Ureter (tissue), 1 donor: ENCODE results near the gene KSR1. TPM values are rescaled to one million over a fixed set of nuclear protein-coding genes. Genes with fewer than 3 reads are reported as not detected.
"Not testable (repeated sequence)": the region's sequence is repeated elsewhere in the genome, so short reads cannot be mapped to it uniquely, and the experiment has no call there.

Experiments used
- DNase-seq: peaks from one replicate; pipeline ENCODE4 v3.0.0-alpha.2; 2020; ENCODE audit warnings: low spot score
- total RNA-seq: library from RNA; stranded (reverse); gene quantifications from one replicate; pipeline ENCODE4 v1.2.4, GENCODE V29; 2023
- donor health status: DM: yes; HTN: yes; CAD: no.

Gene KSR1
- total RNA-seq, 1 donor from 2014 or later, result 61.9 TPM

GRCh38 chr17:27609611-27610303, 153.5 kb downstream of the KSR1 start:
- DNase-seq, result no peak

GRCh38 chr17:27610304-27610677, 154.0 kb downstream of the KSR1 start:
- DNase-seq, result no peak

- DNase-seq, result no peak
Observed at GRCh38 chr17:27612160-27612770, 156.0 kb downstream of the KSR1 start.

GRCh38 chr17:27613433-27613832, 157.2 kb downstream of the KSR1 start:
- no peak for DNase-seq

GRCh38 chr17:27615121-27615520, 158.9 kb downstream of the KSR1 start:
- no peak for DNase-seq

- no peak for DNase-seq
Observed at GRCh38 chr17:27616414-27616813, 160.2 kb downstream of the KSR1 start.

GRCh38 chr17:27618417-27618816, 162.2 kb downstream of the KSR1 start:
- DNase-seq, result no peak

GRCh38 chr17:27620721-27621120, 164.5 kb downstream of the KSR1 start:
- no peak for DNase-seq

GRCh38 chr17:27621536-27621935, 165.3 kb downstream of the KSR1 start:
- DNase-seq, result no peak

- no peak for DNase-seq
Observed at GRCh38 chr17:27621942-27622559, 165.8 kb downstream of the KSR1 start.

GRCh38 chr17:27622986-27623385, 166.7 kb downstream of the KSR1 start:
- DNase-seq, result no peak

- DNase-seq, result no peak
Observed at GRCh38 chr17:27623614-27624013, 167.4 kb downstream of the KSR1 start.

- DNase-seq, result no peak
Observed at GRCh38 chr17:27624539-27624938, 168.3 kb downstream of the KSR1 start.

- DNase-seq, result no peak
Observed at GRCh38 chr17:27625856-27626255, 169.6 kb downstream of the KSR1 start.

- DNase-seq, result no peak
Observed at GRCh38 chr17:27627514-27627913, 171.3 kb downstream of the KSR1 start.

- DNase-seq, result no peak
Observed at GRCh38 chr17:27628376-27628775, 172.1 kb downstream of the KSR1 start.

- DNase-seq, result not testable (repeated sequence)
Observed at GRCh38 chr17:27629260-27629659, 173.0 kb downstream of the KSR1 start.

- DNase-seq, result peak; percentile 70
Observed at GRCh38 chr17:27630607-27631410, 174.6 kb downstream of the KSR1 start, which contains the start of gene LGALS9. LGALS9 (plus strand) TSS chr17:27631188; CDS start chr17:27631266, 78 bp downstream.

GRCh38 chr17:27631411-27631760, 175.1 kb downstream of the KSR1 start:
- no peak for DNase-seq

- DNase-seq, result no peak
Observed at GRCh38 chr17:27631897-27632725, 175.9 kb downstream of the KSR1 start.

- peak; percentile 77 for DNase-seq
Observed at GRCh38 chr17:27632766-27633165, 176.5 kb downstream of the KSR1 start.
